ENCODE measurements around the gene ZNF287.

The ZNF287 gene

DNA sequence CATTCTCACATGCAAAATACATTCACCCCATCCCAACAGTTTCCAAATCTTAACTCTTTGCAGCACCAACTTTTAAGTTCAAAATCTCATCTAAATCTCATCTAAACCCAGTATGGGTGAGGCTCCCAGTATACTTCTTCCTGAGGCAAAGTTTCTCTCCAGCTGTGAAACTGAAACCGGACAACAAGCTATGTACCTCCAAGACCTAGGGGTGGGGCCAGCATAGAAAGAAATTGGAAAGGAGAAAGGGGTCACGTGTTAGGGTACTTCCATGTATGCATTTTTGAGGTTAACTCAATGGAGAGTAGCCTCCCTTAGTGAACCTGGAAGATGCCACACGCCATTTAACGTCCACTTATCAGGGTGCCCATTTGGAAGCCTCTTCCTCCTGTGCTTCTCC lies 53.1 kb downstream of the ZNF287 start:
- no peak for DNase-seq

DNA sequence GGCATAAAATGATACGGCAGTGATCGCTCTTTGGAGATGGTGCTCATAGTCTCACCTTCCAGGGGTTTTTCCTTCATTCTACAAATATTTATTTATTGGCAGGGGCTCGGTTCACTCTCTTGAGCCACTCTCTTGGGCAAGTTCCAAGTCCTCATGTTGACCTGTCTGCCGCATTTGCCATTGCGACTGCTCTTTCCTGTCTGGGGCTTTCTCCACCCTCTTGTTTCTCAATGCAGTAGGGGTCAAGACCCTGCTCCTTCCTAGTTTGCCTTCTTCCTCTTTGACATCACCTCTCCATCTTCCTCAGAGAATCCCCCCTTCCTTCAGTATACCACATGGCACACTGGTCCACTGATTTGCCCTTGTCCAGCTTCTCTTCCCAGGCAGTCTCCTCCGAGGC lies 55.1 kb downstream of the ZNF287 start:
- DNase-seq: no peak

DNA sequence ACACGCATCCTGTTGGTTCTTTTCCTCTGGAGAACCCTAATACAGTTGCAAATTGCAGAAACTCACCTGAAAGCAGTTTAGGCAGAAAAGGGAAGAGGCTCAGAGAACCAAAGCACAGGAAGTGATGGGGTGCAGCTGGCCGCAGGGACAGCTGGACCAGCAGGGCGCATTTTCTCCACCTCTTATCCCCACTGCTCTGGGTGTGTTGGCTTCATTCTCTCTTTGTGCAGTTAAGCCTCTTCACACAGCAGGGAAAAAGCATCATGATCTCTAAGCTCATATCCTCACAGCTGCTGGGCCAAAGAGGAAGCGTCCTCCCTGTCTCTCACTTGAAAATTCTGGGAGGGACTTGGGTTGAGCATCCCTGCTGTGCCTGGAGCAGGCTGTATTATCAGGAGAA lies 57.0 kb downstream of the ZNF287 start:
- DNase-seq: no peak

DNA sequence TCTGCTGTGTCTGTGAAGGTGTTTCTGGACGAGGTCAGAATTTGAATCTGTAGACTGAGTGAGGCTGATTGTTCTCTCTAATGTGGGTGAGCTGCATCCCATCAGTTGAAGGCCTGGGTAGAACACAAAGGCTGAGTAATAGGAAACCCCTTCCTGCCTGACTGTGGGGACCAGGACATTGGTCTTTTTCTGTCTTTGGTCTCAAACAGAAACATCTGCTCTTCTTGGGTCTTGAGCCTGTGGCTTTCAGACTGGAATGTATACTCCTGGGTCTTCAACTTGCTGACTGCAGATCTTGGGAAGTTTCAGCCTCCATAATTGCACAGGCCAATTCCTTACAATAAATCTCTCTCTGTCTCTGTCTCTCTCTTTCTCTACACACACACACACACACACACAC lies 57.4 kb downstream of the ZNF287 start:
- DNase-seq: no peak

DNA sequence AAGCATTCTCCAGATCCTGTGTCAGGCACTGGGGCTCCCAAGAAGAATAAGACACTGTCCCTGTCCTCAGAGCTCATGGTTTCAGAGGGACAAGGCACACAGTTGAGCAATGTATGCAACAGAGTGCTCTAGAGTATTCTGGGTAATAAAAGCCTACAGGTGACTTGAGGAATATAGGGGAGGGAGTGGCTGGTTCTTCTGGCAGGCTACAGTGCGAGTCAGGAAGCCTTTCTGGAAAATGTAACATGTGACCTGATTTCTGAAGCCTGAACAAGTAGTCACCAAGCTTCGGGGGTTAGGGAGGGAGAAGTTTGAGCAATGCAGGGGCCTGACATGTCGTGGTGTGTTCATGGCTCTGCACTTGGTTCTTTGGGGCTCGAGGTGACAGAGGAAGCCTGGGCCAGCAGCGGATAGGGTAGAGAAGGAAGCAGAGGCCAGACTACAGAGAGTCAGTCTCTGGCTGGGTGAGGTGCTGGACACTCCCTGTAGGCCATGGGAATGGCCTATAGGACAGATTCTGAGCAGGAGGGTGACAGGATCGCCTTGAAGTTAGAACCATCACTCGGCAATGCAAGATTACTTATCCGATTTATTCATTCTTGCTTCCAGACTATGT lies 61.0 kb downstream of the ZNF287 start:
- no peak for DNase-seq

DNA sequence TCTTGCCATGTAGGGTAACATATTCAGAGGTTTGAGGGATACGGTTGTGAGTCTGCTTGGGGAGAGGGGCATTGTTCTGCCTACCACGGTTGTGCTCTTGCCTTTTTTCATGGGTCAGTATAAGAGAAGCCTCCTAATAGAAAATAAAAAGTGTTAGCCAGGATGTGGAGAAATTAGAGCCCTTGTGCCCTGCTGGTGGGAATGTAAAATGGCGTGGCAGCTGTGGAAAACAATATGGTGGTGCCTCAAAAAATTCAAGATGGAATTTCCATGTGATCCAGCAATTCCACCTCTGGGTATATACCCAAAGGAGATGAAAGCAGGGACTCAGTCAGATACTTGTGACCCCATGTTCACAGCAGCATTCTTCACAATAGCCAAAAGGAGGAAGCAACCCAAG lies 62.8 kb downstream of the ZNF287 start:
- DNase-seq: no peak

DNA sequence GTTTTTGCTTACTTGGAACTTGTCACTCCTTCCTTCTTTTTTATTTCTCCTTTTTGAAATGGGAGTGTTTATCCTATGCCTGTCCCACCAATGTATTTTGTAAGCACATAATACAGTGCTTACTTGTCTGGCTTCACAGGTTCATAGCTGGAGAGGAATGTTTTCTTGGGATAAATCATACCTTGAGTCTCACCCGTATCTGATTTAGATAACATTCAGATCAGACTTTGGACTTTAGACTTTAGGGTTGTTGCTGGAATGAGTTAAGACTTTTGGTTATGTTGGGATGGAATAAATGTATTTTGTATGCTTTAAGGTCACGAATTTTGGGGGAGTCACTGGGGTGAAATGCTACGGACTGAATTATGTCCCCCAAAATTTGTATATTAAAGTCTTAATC lies 64.0 kb downstream of the ZNF287 start:
- no peak for DNase-seq
